Activated CD4-positive, alpha-beta T cell treated with anti-CD3 and anti-CD28 coated beads for 48 hours (primary cell): ENCODE measurements around the gene CPXM2.

ENCODE experiments used
- DNase-seq: peaks from one replicate; pipeline ENCODE4 v3.0.0-alpha.2; 2020

The CPXM2 gene

GRCh38 chr10:123868038-123869019 is 23.3 kb downstream of the CPXM2 start:
- DNase-seq, result no peak

DNA sequence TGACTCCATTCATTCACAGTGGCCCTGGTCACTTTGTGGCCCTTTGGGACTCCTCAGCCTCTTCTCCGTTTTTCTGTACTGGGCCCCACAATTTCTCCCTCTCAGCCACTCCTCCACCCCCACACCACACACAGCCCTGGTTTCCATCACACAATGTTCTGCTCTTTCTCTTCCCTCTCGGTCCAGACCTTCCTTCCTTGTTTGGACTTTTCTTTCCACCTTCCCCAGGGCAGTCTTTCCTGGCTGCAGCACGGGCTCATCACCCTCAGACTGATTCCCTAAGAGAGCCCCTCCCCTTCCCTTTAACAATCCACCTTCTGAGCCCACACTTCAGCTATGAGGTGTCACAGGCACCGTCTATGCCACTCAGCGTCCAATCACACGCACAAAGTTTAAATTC is 25.7 kb downstream of the CPXM2 start:
- DNase-seq, result no peak

- DNase-seq, result no peak
Observed at GRCh38 chr10:123865350-123865749, 26.3 kb downstream of the CPXM2 start.

DNA sequence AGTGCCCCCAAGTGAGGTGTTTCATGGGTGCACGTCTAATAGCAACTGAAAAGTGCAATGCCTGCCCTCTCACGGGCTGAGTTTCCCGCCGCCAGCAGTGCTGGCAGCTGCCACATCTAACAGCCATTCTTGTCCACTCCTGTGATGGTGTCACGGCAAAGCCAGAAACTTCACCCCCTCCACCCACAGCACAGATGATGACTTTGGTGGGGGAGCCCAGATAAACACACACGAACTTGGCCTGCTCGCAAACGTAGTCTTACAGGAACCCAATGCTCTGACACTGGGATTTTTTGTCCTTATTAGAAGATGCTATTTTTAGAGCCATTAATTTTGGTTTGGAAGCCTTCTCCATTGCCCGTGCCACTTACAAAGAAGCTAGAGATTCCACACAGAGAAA is 26.7 kb downstream of the CPXM2 start:
- no peak for DNase-seq

GRCh38 chr10:123863721-123864482 is 27.7 kb downstream of the CPXM2 start:
- DNase-seq, result no peak

- no peak for DNase-seq
Observed at GRCh38 chr10:123863183-123863575, 28.4 kb downstream of the CPXM2 start.

DNA sequence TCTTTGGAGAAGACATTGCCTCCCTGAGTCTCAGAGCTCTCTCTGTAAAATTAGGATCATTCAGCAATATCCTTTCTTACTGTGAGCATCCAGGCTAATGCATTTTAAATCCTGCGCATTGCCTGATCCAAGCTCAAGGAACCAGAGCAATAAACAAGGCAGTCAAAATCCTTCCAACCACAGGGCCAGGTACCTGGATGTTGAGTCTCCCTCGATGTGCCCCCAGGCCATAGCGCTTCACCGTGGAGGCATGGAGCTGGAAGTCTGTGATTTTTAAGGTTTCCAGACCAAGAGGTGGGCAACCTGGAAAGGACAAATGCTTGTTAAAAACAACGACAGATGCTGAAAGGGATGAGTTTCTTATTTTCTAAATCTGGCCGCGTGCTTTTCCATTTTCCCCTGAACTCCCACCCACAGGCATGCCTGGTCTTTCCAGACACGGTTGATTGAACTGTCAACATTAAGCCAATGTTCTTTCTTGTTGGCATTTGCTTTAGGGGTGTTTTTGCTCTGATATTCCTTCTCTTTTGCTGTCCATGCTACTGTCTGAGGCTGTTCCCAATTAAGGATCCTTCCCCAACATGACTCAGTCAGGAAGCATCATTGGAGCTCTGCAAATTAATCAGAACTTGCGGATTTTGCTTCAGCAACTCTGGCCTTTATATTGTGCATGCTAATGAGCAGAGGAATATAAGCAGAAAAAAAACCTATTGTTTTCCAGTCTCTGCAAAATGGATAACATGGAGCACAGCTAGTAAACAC is 29.0 kb downstream of the CPXM2 start:
- DNase-seq, result no peak

DNA sequence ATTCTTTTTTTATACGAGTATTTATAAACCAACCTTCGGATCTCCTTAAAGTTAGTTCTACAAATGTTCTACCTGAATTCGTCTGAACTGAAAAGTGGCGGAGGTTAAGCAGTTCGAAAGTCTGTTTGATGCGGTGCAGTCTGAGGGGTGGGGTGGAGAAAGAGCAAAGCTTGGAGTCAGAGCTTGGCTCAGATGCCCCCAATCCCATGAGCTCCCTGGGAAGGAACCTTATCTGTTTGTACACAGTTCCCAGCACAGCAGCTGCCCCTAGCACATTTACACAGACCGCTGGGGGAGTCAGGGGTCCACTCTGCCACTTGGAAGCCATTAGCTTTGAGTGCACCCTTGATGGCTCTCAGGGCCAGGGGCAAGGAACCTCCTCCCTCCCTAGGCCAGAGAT is 30.8 kb downstream of the CPXM2 start:
- no peak for DNase-seq

DNA sequence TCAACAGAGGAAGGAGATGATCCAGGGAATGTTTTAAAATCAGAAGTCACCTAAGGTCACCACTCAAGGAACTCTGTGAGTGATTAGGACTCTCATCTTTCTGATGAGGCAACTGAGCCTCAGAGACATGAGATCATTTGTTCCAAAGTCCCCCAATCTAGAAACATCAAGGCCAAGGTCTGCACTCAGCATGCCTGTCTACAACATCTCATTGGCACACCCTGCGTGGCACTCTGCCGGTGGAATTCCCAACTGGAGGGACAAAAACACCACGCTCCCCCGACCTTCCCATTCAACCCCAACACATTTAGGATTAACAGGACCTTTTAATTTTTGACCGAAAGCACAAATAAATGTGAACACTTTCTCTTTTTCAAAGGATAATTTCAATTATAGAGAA is 31.4 kb downstream of the CPXM2 start:
- DNase-seq, result no peak

- DNase-seq, result no peak
Observed at GRCh38 chr10:123859653-123860050, 32.0 kb downstream of the CPXM2 start.

DNA sequence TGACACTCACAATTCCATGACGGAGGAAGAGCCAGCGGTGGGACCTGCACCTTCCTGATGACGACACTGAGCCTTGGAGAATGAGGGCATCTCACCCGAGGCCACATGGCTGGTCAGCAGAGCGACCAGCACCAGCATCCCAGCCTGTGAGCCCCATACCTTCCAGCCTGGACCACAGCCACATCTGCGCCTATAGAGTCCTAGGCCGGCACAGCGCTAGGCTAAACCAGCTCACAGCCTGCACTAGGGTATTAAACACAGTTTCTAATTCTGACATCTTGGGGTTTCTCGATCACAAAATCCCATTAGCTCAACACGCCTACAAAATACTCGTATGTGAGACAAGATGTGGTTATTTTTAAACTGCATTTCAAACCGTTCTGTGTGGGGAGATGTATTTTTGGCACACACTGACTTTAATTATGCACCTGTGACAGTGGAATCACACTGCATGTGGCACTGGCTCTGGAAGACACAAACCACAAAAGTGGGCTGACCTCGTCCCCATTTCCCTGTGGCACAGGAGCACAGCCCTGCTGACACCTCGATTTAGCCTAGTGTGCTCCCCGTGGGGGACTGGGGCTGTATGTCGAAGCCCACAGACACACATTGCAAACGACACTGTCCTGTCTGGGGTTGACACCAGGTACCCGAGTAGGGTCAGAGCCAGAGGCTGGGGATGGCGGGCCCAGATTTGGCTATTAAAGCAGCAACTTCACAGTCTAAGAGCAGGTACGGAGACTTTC is 32.5 kb downstream of the CPXM2 start:
- DNase-seq, result no peak

DNA sequence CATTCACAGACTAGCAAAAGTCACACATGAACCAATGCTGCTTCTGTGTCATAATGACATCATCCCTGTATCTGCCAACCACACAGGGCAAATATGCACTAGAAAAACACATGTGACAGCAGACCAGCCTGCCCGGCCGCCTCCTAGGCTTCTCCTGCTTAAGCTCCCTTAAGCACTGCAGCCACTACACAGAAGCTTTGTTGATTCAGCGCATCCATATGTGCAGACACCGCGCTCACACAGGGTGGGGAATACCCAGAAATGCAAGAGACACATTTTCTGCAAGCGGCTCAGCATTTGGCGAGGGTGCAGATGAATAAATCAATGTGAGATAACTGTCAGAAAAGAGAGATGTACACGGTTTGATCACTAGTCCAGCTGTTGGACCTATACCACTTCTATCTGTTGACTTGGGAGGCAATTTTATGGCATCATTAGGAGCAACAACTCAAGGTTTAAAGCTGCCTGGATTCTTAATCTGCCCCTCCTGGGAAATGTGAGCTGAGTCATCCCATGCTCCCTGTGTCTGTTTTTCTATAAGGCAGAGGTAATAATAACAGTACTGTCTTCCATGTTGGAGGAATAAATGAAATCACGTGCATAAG is 33.4 kb downstream of the CPXM2 start:
- no peak for DNase-seq

- no peak for DNase-seq
Observed at GRCh38 chr10:123857616-123858015, 34.0 kb downstream of the CPXM2 start.

- no peak for DNase-seq
Observed at GRCh38 chr10:123855008-123855684, 36.5 kb downstream of the CPXM2 start.

GRCh38 chr10:123854498-123854897 is 37.1 kb downstream of the CPXM2 start:
- no peak for DNase-seq

GRCh38 chr10:123854003-123854402 is 37.6 kb downstream of the CPXM2 start:
- no peak for DNase-seq

DNA sequence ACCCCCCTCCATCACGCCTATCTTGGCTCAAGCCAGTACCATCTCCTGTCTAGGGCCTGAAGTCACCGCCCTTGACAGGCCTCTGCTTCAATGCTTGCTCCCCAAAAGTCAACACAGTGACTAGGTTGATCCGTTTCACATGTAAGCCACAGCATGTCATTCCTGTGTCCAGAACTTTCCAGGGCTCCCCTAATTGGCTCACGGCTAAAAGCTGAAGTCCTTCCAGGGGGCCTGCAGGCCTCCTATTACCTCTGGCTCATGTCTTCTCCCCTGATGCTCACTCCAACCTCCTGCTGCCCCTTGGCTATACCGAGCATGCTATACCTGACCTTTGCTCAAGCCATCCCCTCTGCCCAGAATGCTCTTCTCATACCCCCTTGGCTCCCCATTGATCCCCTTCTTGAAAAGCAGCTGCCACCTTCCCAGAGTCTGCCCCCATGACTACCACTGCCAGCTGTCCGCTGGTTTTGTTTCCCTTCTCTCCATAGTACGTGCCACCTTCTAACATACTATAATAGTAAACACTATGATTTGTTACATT is 39.1 kb downstream of the CPXM2 start:
- no peak for DNase-seq

DNA sequence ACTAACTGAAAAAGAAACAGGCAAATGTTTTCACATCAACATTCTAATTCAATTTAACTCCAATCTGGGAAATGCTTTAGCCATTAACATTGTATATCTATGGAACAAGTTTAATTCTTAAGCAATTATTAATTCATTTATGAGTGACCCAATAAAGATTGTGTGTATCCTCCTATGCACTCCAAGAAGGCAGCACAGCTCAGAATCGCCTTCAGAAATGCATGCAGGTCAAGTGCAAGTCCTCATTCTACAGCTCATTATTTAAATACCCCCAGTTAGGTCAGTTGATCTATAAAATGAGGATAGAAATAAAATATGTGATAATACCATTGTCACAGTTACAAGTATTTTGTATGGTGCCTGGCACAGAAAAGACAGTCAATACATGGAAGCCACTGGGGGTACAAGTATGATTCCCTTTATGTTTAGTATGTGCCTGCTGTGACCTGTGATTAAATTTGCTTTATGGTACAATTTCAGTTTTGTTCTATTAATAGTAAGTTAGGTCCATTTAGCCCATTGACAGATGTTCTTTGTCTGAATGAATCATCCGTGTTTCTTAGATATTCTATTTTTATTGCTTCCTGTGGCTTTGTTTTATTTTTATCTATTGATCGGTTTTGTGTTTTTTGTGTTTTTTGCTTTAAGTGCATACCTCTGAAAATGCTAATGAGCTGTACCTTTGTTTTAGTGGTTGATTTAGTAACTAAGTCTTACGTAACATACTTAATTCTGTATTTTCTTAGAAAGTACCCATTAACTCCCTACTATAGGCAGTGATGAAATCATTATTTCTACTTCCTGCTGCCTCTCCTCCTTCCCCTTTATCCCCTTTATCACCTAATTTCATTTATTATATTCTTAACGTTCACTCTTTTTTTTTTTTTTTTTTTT is 42.8 kb downstream of the CPXM2 start:
- no peak for DNase-seq

DNA sequence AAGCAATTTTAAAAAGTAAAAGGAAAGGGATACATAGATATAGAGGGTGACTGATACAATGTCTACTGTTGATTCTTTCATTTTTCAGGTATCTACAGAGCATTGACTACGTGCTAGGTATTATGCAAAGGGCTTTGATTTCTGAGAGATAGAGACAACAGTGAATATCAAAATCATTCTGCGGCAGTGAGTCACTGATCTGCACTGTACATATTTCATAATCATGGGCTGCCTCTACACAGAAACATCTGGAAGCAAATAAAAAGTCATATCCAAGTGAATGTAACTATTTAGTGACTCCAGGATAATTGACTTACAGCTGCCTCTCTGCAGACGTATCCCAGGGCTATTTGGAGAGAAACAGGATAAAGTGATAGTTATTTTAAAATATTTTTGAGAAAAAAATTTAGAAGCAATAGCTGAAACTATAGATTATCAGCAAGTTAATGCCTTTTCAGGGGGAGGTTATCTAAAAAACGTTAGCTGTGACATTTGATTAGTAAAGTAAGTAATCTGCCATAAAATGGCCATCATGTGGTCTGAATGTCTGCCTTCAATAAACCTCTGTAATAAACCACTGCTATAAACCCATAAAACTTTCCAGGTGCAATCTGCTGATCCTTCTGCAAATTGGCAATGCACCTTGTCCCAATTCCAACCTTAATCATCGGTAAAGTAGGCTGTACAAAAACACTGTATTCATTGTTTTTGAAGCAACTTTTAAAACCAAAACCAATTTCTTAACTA is 43.7 kb downstream of the CPXM2 start:
- no peak for DNase-seq
